IMR-90 (cell line): ENCODE data around the gene NELL2. TPM values are rescaled to one million over a fixed set of nuclear protein-coding genes. Genes with fewer than 3 reads are reported as not detected.

Experiments used
- ATAC-seq: fragments of 200-7000 bp; cut with Tn5 transposase; 2 replicates; pipeline ENCODE4 v1.9.1; 2020; ENCODE audit warnings: low read depth, mild to moderate bottlenecking, moderate library complexity
- BruUV-seq: library from RNA; stranded (reverse); fragments of 400-500 nt; replicated peaks from 2 replicates; lab custom pipeline; 2021; lab: Mats Ljungman, UMichigan
- CTCF ChIA-PET: fragments of 300-600 bp; formaldehyde crosslinking; extraction: SDS; loops from one replicate; lab custom pipeline; 2021; ENCODE audit warnings: antibody characterized with exemption; lab: Yijun Ruan, JAX
- POLR2A ChIA-PET: fragments of 300-600 bp; sonication (Branson Sonifier 250); formaldehyde crosslinking; loops from one replicate; lab custom pipeline; 2022; ENCODE audit warnings: antibody characterized with exemption; ENCODE audit not compliant: unreplicated experiment; lab: Charles Lee
- DNase-seq: peaks from one replicate; pipeline ENCODE4 v3.0.0; 2013
- H2AFZ ChIP-seq: replicated peaks from 2 replicates; pipeline ENCODE3; 2013; ENCODE audit warnings: low read length, mild to moderate bottlenecking; ENCODE audit not compliant: poor library complexity
- H2AK5ac ChIP-seq: 2 replicates; pipeline ENCODE4 v1.6.1; 2013; ENCODE audit warnings: low read depth, low read length, inconsistent platforms
- H2AK9ac ChIP-seq: replicated peaks from 2 replicates; pipeline ENCODE3; 2013; ENCODE audit warnings: mild to moderate bottlenecking, low read depth, low read length, moderate library complexity; ENCODE audit not compliant: poor library complexity
- H2BK120ac ChIP-seq: 2 replicates; pipeline ENCODE4 v1.6.1; 2013; ENCODE audit warnings: low read depth, low read length, inconsistent platforms
- H2BK15ac ChIP-seq: 3 replicates; pipeline ENCODE4 v1.6.1; 2013; ENCODE audit warnings: low read depth, low read length, inconsistent platforms
- H2BK20ac ChIP-seq: 2 replicates; pipeline ENCODE4 v1.6.1; 2013; ENCODE audit warnings: low read depth, mild to moderate bottlenecking, inconsistent platforms, low read length, moderate library complexity
- H2BK5ac ChIP-seq: 2 replicates; pipeline ENCODE4 v1.6.1; 2013; ENCODE audit warnings: mild to moderate bottlenecking, low read depth, low read length, inconsistent platforms; ENCODE audit not compliant: poor library complexity, severe bottlenecking
- H3K14ac ChIP-seq: replicated peaks from 2 replicates; pipeline ENCODE4 v1.6.1; 2013; ENCODE audit warnings: low read depth, low read length, inconsistent platforms
- H3K18ac ChIP-seq: 2 replicates; pipeline ENCODE4 v1.6.1; 2013; ENCODE audit warnings: low read depth, low read length, control low read depth
- H3K23ac ChIP-seq: 2 replicates; pipeline ENCODE4 v1.6.1; 2013; ENCODE audit warnings: low read depth, low read length, inconsistent platforms
- H3K27ac ChIP-seq: 2 replicates; pipeline ENCODE4 v1.5.1; 2013; ENCODE audit warnings: mild to moderate bottlenecking, control low read depth, low read length; ENCODE audit not compliant: insufficient read depth
- H3K27me3 ChIP-seq: 2 replicates; pipeline ENCODE4 v1.6.1; 2013; ENCODE audit warnings: low read length; ENCODE audit not compliant: control insufficient read depth, insufficient read depth
- H3K36me3 ChIP-seq: 2 replicates; pipeline ENCODE4 v1.6.1; 2013; ENCODE audit warnings: low read length, mixed read lengths; ENCODE audit not compliant: control insufficient read depth, insufficient read depth
- H3K4ac ChIP-seq: 2 replicates; pipeline ENCODE4 v1.6.1; 2013; ENCODE audit warnings: low read depth, low read length, inconsistent platforms
- H3K4me1 ChIP-seq: 2 replicates; pipeline ENCODE4 v1.6.1; 2013; ENCODE audit warnings: low read length, mixed read lengths; ENCODE audit not compliant: control insufficient read depth, insufficient read depth
- H3K4me2 ChIP-seq: 2 replicates; pipeline ENCODE4 v1.6.1; 2013; ENCODE audit warnings: low read depth, mild to moderate bottlenecking, control low read depth, low read length, moderate library complexity
- H3K4me3 ChIP-seq: 2 replicates; pipeline ENCODE4 v1.5.1; 2013; ENCODE audit warnings: low read depth, mild to moderate bottlenecking, control low read depth, low read length, moderate library complexity; ENCODE audit not compliant: insufficient read depth
- H3K56ac ChIP-seq: 2 replicates; pipeline ENCODE4 v1.6.1; 2013; ENCODE audit warnings: low read length, inconsistent platforms; ENCODE audit not compliant: insufficient read depth; ENCODE audit errors: extremely low read depth
- H3K79me1 ChIP-seq, 2 experiments: 2 replicates each; pipeline ENCODE4 v1.6.1; 2013; ENCODE audit warnings: low read length in 2 of 2, inconsistent platforms in 1 of 2, low read depth in 1 of 2
- H3K9ac ChIP-seq: 2 replicates; pipeline ENCODE4 v1.6.1; 2013; ENCODE audit warnings: low read depth, low read length, control low read depth
- H3K9me1 ChIP-seq: 2 replicates; pipeline ENCODE4 v1.6.1; 2013; ENCODE audit warnings: low read length, inconsistent platforms; ENCODE audit not compliant: insufficient read depth
- H3K9me3 ChIP-seq: 2 replicates; pipeline ENCODE4 v1.6.1; 2013; ENCODE audit warnings: low read length; ENCODE audit not compliant: control insufficient read depth, insufficient read depth
- H4K20me1 ChIP-seq: 2 replicates; pipeline ENCODE4 v1.6.1; 2013; ENCODE audit warnings: low read length, inconsistent platforms; ENCODE audit not compliant: insufficient read depth
- H4K5ac ChIP-seq: 2 replicates; pipeline ENCODE4 v1.6.1; 2013; ENCODE audit warnings: mild to moderate bottlenecking, low read depth, low read length, control low read depth
- H4K8ac ChIP-seq, 2 experiments: 2 replicates each; pipeline ENCODE4 v1.6.1; 2013; ENCODE audit warnings: low read depth in 2 of 2, low read length in 2 of 2, control low read depth in 1 of 2, inconsistent platforms in 1 of 2
- H4K91ac ChIP-seq: 2 replicates; pipeline ENCODE4 v1.6.1; 2013; ENCODE audit warnings: low read depth, low read length, inconsistent platforms; ENCODE audit not compliant: insufficient read depth
- CHD1 ChIP-seq: IDR thresholded peaks from 2 replicates; pipeline ENCODE4 v1.6.1; 2012; ENCODE audit warnings: low read depth, low read length, improper control_type of control experiment
- CTCF ChIP-seq: conservative IDR thresholded peaks from 2 replicates; pipeline ENCODE4 v1.5.1; 2012; ENCODE audit warnings: mild to moderate bottlenecking, low read depth, low read length, improper control_type of control experiment
- POLR2A ChIP-seq: IDR thresholded peaks from 2 replicates; pipeline ENCODE4 v1.6.1; 2012; ENCODE audit warnings: mild to moderate bottlenecking, low read depth, low read length
- RAD21 ChIP-seq: IDR thresholded peaks from 2 replicates; pipeline ENCODE4 v1.6.1; 2012; ENCODE audit warnings: low read length, improper control_type of control experiment
- SMC3 ChIP-seq: fragments of 150-350 bp; IDR thresholded peaks from 2 replicates; pipeline ENCODE4 v1.6.1; 2016; ENCODE audit warnings: low read depth, mild to moderate bottlenecking, antibody characterized with exemption, low read length, moderate library complexity
- WGBS, 2 experiments: methylation state at CpG; one replicate each; pipeline versions ENCODE4 v1.1.5 to v1.1.7; 2013; ENCODE audit warnings: missing lambda C conversion rate in 2 of 2; ENCODE audit not compliant: insufficient read length in 1 of 2; ENCODE audit errors: extremely low coverage in 2 of 2; 5-methylcytosine and 5-hydroxymethylcytosine counted together
- dilution Hi-C: fragments of 300-500 bp; cut with HindIII; formaldehyde crosslinking; loops from one replicate; pipeline ENCODE4 v1.14.3; 2018; ENCODE audit warnings: low sequenced_read_pairs; ENCODE audit not compliant: unreplicated experiment
- in situ Hi-C: fragments of 300-500 bp; cut with MboI; formaldehyde crosslinking; loops from 3 replicates; pipeline ENCODE4 v1.14.3; 2019; ENCODE audit warnings: low sequenced_read_pairs, inconsistent platforms, mixed read lengths
- intact Hi-C: fragments of 100-400 bp; cut with micrococcal nuclease; formaldehyde crosslinking; loops from 2 replicates; pipeline ENCODE4 v1.10.0; 2022
- polyA plus RNA-seq, 3 experiments: library from polyadenylated mRNA; depleted of rRNA; stranded (reverse); fragments of >200 nt; gene quantifications; 2 replicates each; pipeline ENCODE4 v1.2.3, GENCODE V29; 2012; ENCODE audit warnings: low replicate concordance in 1 of 3
- total RNA-seq: library from RNA; depleted of rRNA; stranded (reverse); fragments of >200 nt; gene quantifications from 2 replicates; pipeline ENCODE4 v1.2.3, GENCODE V29; 2012

Gene NELL2
- total and polyA plus RNA-seq, 2 of the 4 experiments (the other 2 are of a cell fraction) = 0.18 to 0.26 TPM

- dilution Hi-C loops (no loop called here), in situ Hi-C loops (no loop called here), intact Hi-C loops (no loop called here)
- H3K9ac ChIP-seq = no peak overlapping the region
- no peaks in the 10 kb centered on the region for H3K36me3 ChIP-seq
- no peak overlapping the region for H2BK5ac ChIP-seq
- no peak overlapping the region for H3K23ac ChIP-seq
- no peak overlapping the region for H3K27ac ChIP-seq
- TF ChIP-seq POLR2A = no peak
- no peak for TF ChIP-seq RAD21
- no peak for TF ChIP-seq SMC3
- no peak for TF ChIP-seq CHD1
- TF ChIP-seq CTCF = no peak
- H4K91ac ChIP-seq = no peak overlapping the region
- no peaks in the 10 kb centered on the region for H3K9me1 ChIP-seq
- no peaks in the 10 kb centered on the region for H3K4me1 ChIP-seq
- no peak overlapping the region for H3K4ac ChIP-seq
- no peaks in the 10 kb centered on the region for H3K79me1 ChIP-seq
- H3K27me3 ChIP-seq = no peaks in the 10 kb centered on the region
- H3K4me3 ChIP-seq = no peak overlapping the region
- H2BK15ac ChIP-seq = no peak overlapping the region
- no peak overlapping the region for H3K14ac ChIP-seq
- no peak overlapping the region for H3K56ac ChIP-seq
- H3K18ac ChIP-seq = no peak overlapping the region
- H4K5ac ChIP-seq = no peak overlapping the region
- no peak overlapping the region for H4K8ac ChIP-seq
- no peaks in the 10 kb centered on the region for H4K20me1 ChIP-seq
- no peak overlapping the region for H2AK9ac ChIP-seq
- no peak overlapping the region for H2AFZ ChIP-seq
- no peak overlapping the region for H2AK5ac ChIP-seq
- WGBS, 2 experiments = no CpG with 5 or more reads among the region's 3 CpGs
- no peak for ATAC-seq
- POLR2A ChIA-PET = no interaction called here
- no peak for DNase-seq
- no TSS peak for BruUV-seq
- H2BK120ac ChIP-seq = no peak overlapping the region
- CTCF ChIA-PET = no interaction called here
- no peak overlapping the region for H3K4me2 ChIP-seq
- no peak overlapping the region for H2BK20ac ChIP-seq
- H3K9me3 ChIP-seq = no peaks in the 10 kb centered on the region
Observed at GRCh38 chr12:44851586-44851985, 24.5 kb downstream of the NELL2 start.
